Measurements from ENCODE around the gene FHOD3. TPM values are rescaled to one million over a fixed set of nuclear protein-coding genes. Genes with fewer than 3 reads are reported as not detected.

FHOD3 gene
- total and polyA plus RNA-seq, 4 donors = 0.57 to 1.3 (median 1.2) TPM; not detected in 1

DNA sequence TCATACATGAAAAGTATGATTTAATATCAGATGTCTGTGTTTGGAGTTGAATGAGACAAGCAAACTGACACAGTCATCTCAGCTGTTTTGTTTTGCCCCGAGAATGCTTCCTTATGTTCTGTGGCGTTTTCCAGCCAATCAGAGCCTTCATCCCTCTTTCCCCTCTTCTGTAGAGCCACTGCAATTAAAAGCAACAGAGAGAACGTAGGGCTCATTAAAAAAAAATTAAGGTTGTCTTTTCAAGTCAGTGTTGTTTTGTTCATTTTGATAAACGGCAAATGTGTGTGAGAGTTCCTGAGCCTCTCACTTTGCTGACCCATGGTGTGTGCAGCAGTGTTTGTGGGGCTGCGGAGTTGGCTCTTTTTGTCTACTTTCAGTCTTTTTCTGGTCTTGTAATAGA is 216.0 kb downstream of the FHOD3 start:
- WGBS = 54% methylated on average over 5 of the region's 5 CpGs
- Histone ChIP-seq H3K4me3 (ENCODE audit: low read depth in 1 of 3, low read length in 3 of 3) (no peak overlapping the region), H3K9me3 (ENCODE audit: control insufficient read depth in 4 of 4, low read length in 3 of 4) (no peaks in the 10 kb centered on the region)

DNA sequence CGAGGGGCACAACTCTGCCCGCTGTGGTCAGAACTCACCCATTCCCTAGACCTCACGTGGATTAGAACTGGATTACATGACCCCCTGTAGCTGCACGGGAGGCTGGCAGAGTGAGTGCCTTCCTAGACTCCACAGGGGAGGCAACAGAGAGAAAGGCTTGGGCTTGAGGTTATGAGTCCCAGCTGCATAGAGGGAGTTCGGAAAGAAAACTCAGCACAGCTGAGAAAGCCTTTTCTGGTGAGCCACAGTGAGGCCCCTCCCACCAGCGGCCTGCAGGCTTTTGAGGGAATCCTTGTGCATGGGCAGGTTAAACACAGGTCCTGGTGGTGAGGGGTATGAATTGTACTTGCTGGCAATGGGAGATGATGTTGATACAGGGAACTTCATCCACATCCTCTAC is 217.3 kb downstream of the FHOD3 start:
- Histone ChIP-seq H3K4me1 (ENCODE audit: control insufficient read depth in 4 of 4, insufficient read depth in 4 of 4, low read length in 3 of 4) (no peaks in the 10 kb centered on the region), H3K27ac (ENCODE audit: low read depth in 1 of 2, low read length in 2 of 2) (no peak overlapping the region), H3K9ac (ENCODE audit: low read depth in 1 of 2, low read length in 2 of 2) (no peak overlapping the region), H3K9me3 (ENCODE audit: control insufficient read depth in 4 of 4, low read length in 3 of 4) (no peaks in the 10 kb centered on the region), H3K4me3 (ENCODE audit: low read depth in 1 of 3, low read length in 3 of 3) (no peak overlapping the region), H3K27me3 (ENCODE audit: control insufficient read depth in 4 of 4, insufficient read depth in 4 of 4, low read length in 3 of 4) (no peaks in the 10 kb centered on the region), H3K36me3 (ENCODE audit: control insufficient read depth in 4 of 4, insufficient read depth in 3 of 4, low read depth in 1 of 4, low read length in 3 of 4) (no peaks in the 10 kb centered on the region)
- WGBS = 87% methylated on average over 6 of the region's 6 CpGs
- TF ChIP-seq HNF4G (IDR thresholded peaks at IDR 0.05) (no peak), TAF1 (conservative IDR thresholded peaks at IDR 0.05) (no peak), EGR1 (IDR thresholded peaks at IDR 0.05; ENCODE audit: low read depth in 2 of 2) (no peak), SP1 (IDR thresholded peaks at IDR 0.05) (no peak), YY1 (IDR thresholded peaks at IDR 0.05) (no peak), NR2F2 (IDR thresholded peaks at IDR 0.05) (no peak)
- TF ChIP-seq, protein P1, sequence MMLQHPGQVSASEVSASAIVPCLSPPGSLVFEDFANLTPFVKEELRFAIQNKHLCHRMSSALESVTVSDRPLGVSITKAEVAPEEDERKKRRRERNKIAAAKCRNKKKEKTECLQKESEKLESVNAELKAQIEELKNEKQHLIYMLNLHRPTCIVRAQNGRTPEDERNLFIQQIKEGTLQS (IDR thresholded peaks at IDR 0.05) = no peak
- TF ChIP-seq, protein P2, sequence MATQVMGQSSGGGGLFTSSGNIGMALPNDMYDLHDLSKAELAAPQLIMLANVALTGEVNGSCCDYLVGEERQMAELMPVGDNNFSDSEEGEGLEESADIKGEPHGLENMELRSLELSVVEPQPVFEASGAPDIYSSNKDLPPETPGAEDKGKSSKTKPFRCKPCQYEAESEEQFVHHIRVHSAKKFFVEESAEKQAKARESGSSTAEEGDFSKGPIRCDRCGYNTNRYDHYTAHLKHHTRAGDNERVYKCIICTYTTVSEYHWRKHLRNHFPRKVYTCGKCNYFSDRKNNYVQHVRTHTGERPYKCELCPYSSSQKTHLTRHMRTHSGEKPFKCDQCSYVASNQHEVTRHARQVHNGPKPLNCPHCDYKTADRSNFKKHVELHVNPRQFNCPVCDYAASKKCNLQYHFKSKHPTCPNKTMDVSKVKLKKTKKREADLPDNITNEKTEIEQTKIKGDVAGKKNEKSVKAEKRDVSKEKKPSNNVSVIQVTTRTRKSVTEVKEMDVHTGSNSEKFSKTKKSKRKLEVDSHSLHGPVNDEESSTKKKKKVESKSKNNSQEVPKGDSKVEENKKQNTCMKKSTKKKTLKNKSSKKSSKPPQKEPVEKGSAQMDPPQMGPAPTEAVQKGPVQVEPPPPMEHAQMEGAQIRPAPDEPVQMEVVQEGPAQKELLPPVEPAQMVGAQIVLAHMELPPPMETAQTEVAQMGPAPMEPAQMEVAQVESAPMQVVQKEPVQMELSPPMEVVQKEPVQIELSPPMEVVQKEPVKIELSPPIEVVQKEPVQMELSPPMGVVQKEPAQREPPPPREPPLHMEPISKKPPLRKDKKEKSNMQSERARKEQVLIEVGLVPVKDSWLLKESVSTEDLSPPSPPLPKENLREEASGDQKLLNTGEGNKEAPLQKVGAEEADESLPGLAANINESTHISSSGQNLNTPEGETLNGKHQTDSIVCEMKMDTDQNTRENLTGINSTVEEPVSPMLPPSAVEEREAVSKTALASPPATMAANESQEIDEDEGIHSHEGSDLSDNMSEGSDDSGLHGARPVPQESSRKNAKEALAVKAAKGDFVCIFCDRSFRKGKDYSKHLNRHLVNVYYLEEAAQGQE (IDR thresholded peaks at IDR 0.05) = no peak
- TF ChIP-seq, protein P3, sequence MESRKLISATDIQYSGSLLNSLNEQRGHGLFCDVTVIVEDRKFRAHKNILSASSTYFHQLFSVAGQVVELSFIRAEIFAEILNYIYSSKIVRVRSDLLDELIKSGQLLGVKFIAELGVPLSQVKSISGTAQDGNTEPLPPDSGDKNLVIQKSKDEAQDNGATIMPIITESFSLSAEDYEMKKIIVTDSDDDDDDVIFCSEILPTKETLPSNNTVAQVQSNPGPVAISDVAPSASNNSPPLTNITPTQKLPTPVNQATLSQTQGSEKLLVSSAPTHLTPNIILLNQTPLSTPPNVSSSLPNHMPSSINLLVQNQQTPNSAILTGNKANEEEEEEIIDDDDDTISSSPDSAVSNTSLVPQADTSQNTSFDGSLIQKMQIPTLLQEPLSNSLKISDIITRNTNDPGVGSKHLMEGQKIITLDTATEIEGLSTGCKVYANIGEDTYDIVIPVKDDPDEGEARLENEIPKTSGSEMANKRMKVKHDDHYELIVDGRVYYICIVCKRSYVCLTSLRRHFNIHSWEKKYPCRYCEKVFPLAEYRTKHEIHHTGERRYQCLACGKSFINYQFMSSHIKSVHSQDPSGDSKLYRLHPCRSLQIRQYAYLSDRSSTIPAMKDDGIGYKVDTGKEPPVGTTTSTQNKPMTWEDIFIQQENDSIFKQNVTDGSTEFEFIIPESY (IDR thresholded peaks at IDR 0.05) = no peak
- TF ChIP-seq, protein P4, sequence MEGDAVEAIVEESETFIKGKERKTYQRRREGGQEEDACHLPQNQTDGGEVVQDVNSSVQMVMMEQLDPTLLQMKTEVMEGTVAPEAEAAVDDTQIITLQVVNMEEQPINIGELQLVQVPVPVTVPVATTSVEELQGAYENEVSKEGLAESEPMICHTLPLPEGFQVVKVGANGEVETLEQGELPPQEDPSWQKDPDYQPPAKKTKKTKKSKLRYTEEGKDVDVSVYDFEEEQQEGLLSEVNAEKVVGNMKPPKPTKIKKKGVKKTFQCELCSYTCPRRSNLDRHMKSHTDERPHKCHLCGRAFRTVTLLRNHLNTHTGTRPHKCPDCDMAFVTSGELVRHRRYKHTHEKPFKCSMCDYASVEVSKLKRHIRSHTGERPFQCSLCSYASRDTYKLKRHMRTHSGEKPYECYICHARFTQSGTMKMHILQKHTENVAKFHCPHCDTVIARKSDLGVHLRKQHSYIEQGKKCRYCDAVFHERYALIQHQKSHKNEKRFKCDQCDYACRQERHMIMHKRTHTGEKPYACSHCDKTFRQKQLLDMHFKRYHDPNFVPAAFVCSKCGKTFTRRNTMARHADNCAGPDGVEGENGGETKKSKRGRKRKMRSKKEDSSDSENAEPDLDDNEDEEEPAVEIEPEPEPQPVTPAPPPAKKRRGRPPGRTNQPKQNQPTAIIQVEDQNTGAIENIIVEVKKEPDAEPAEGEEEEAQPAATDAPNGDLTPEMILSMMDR (IDR thresholded peaks at IDR 0.05; ENCODE audit: low read depth, low read length, missing input control) = no peak
- no peak for DNase-seq (ENCODE audit: low spot score)

More for the DNA sequence above, 216.0 kb downstream of the FHOD3 start:
- TF ChIP-seq JUND (IDR thresholded peaks at IDR 0.05) (no peak), YY1 (IDR thresholded peaks at IDR 0.05) (no peak), GABPA (IDR thresholded peaks at IDR 0.05 in 1 of 2, conservative IDR thresholded peaks at IDR 0.05 in 1 of 2) (no peak), HNF4G (IDR thresholded peaks at IDR 0.05) (no peak), NR2F2 (IDR thresholded peaks at IDR 0.05) (no peak)
- TF ChIP-seq, protein P3 (IDR thresholded peaks at IDR 0.05) = no peak
- TF ChIP-seq, protein P1 (IDR thresholded peaks at IDR 0.05) = no peak
- Histone ChIP-seq H3K4me1 (ENCODE audit: control insufficient read depth in 4 of 4, insufficient read depth in 4 of 4, low read length in 3 of 4) (no peaks in the 10 kb centered on the region), H3K9ac (ENCODE audit: low read depth in 1 of 2, low read length in 2 of 2) (no peak overlapping the region), H3K27ac (ENCODE audit: low read depth in 1 of 2, low read length in 2 of 2) (no peak overlapping the region), H3K36me3 (ENCODE audit: control insufficient read depth in 4 of 4, insufficient read depth in 3 of 4, low read depth in 1 of 4, low read length in 3 of 4) (no peaks in the 10 kb centered on the region), H3K27me3 (ENCODE audit: control insufficient read depth in 4 of 4, insufficient read depth in 4 of 4, low read length in 3 of 4) (no peaks in the 10 kb centered on the region)
- no peak for DNase-seq (ENCODE audit: low spot score)
